ENCODE measurements around the gene ECHDC3. TPM values are rescaled to one million over a fixed set of nuclear protein-coding genes. Genes with fewer than 3 reads are reported as not detected.

Gene ECHDC3
- total RNA-seq, 1 donor from 2014 or later = 6.1 TPM

GRCh38 chr10:11716686-11717085, 25.5 kb upstream of the ECHDC3 start:
- no peak for TF ChIP-seq CTCF (IDR thresholded peaks at IDR 0.05; ENCODE audit: unreplicated experiment)
- H3K27ac Mint-ChIP-seq (ENCODE audit: unreplicated experiment) = no peak overlapping the region
- H3K4me3 Mint-ChIP-seq (ENCODE audit: unreplicated experiment) = no peak overlapping the region
- no peaks in the 10 kb centered on the region for H3K9me3 Mint-ChIP-seq (ENCODE audit: unreplicated experiment)
- H3K4me1 Mint-ChIP-seq (ENCODE audit: unreplicated experiment) = no peaks in the 10 kb centered on the region
- peaks cover 5% of the 10 kb centered on the region for H3K27me3 Mint-ChIP-seq (ENCODE audit: unreplicated experiment)
- no peak for DNase-seq (ENCODE audit: low spot score)
- H3K36me3 Mint-ChIP-seq (ENCODE audit: low read depth, unreplicated experiment) = peaks cover 5% of the 10 kb centered on the region

GRCh38 chr10:11719496-11720259, 22.5 kb upstream of the ECHDC3 start:
- H3K27ac Mint-ChIP-seq (ENCODE audit: unreplicated experiment) = no peak overlapping the region
- no peaks in the 10 kb centered on the region for H3K9me3 Mint-ChIP-seq (ENCODE audit: unreplicated experiment)
- TF ChIP-seq CTCF (IDR thresholded peaks at IDR 0.05; ENCODE audit: unreplicated experiment) = no peak

GRCh38 chr10:11720260-11720741, 21.9 kb upstream of the ECHDC3 start:
- no peak for DNase-seq (ENCODE audit: low spot score)
- Mint-ChIP-seq H3K4me3 (ENCODE audit: unreplicated experiment) (no peak overlapping the region), H3K27ac (ENCODE audit: unreplicated experiment) (no peak overlapping the region), H3K36me3 (ENCODE audit: low read depth, unreplicated experiment) (peaks cover 4% of the 10 kb centered on the region), H3K4me1 (ENCODE audit: unreplicated experiment) (no peaks in the 10 kb centered on the region), H3K27me3 (ENCODE audit: unreplicated experiment) (peaks cover 3% of the 10 kb centered on the region), H3K9me3 (ENCODE audit: unreplicated experiment) (no peaks in the 10 kb centered on the region)
- no peak for TF ChIP-seq CTCF (IDR thresholded peaks at IDR 0.05; ENCODE audit: unreplicated experiment)

More at GRCh38 chr10:11719496-11720259, 22.5 kb upstream of the ECHDC3 start:
- DNase-seq (ENCODE audit: low spot score) = no peak
- no peaks in the 10 kb centered on the region for H3K4me1 Mint-ChIP-seq (ENCODE audit: unreplicated experiment)
- peaks cover 5% of the 10 kb centered on the region for H3K36me3 Mint-ChIP-seq (ENCODE audit: low read depth, unreplicated experiment)
- peaks cover 3% of the 10 kb centered on the region for H3K27me3 Mint-ChIP-seq (ENCODE audit: unreplicated experiment)
- no peak overlapping the region for H3K4me3 Mint-ChIP-seq (ENCODE audit: unreplicated experiment)

- Mint-ChIP-seq H3K9me3 (ENCODE audit: unreplicated experiment) (no peaks in the 10 kb centered on the region), H3K4me3 (ENCODE audit: unreplicated experiment) (no peak overlapping the region), H3K27ac (ENCODE audit: unreplicated experiment) (no peak overlapping the region), H3K27me3 (ENCODE audit: unreplicated experiment) (peaks cover 3% of the 10 kb centered on the region), H3K4me1 (ENCODE audit: unreplicated experiment) (no peaks in the 10 kb centered on the region), H3K36me3 (ENCODE audit: low read depth, unreplicated experiment) (no peaks in the 10 kb centered on the region)
- no peak for DNase-seq (ENCODE audit: low spot score)
- TF ChIP-seq CTCF (IDR thresholded peaks at IDR 0.05; ENCODE audit: unreplicated experiment) = no peak
These were observed 20.4 kb upstream of the ECHDC3 start for GRCh38 chr10:11721806-11722205.

- no peaks in the 10 kb centered on the region for H3K4me1 Mint-ChIP-seq (ENCODE audit: unreplicated experiment)
- DNase-seq (ENCODE audit: low spot score) = no peak
- no peaks in the 10 kb centered on the region for H3K9me3 Mint-ChIP-seq (ENCODE audit: unreplicated experiment)
- no peak overlapping the region for H3K4me3 Mint-ChIP-seq (ENCODE audit: unreplicated experiment)
- no peak overlapping the region for H3K27ac Mint-ChIP-seq (ENCODE audit: unreplicated experiment)
- H3K27me3 Mint-ChIP-seq (ENCODE audit: unreplicated experiment) = peaks cover 6% of the 10 kb centered on the region
- H3K36me3 Mint-ChIP-seq (ENCODE audit: low read depth, unreplicated experiment) = no peaks in the 10 kb centered on the region
- no peak for TF ChIP-seq CTCF (IDR thresholded peaks at IDR 0.05; ENCODE audit: unreplicated experiment)
These were observed 18.8 kb upstream of the ECHDC3 start for GRCh38 chr10:11723359-11723758.

All from endothelial cell (in vitro differentiated cells).